ENCODE results near the gene SCIMP.

DNA sequence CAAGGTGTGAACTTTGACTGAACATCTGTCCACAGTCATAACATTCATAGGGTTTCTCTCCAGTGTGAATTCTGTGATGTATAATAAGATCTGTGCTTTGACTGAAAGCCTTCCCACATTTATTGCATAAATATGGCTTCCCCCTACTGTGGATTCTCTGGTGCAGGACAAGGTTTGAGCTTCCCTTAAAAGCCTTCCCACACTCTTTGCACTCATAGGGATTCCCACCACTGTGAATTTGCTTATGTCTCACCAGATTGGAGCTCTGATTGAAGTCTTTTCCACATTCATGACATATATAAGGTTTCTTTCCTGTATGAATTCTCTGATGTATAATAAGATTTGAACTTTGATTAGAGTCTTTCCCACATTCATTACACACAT, 51.3 kb downstream of the SCIMP start:
- TF ChIP-seq, protein P1, sequence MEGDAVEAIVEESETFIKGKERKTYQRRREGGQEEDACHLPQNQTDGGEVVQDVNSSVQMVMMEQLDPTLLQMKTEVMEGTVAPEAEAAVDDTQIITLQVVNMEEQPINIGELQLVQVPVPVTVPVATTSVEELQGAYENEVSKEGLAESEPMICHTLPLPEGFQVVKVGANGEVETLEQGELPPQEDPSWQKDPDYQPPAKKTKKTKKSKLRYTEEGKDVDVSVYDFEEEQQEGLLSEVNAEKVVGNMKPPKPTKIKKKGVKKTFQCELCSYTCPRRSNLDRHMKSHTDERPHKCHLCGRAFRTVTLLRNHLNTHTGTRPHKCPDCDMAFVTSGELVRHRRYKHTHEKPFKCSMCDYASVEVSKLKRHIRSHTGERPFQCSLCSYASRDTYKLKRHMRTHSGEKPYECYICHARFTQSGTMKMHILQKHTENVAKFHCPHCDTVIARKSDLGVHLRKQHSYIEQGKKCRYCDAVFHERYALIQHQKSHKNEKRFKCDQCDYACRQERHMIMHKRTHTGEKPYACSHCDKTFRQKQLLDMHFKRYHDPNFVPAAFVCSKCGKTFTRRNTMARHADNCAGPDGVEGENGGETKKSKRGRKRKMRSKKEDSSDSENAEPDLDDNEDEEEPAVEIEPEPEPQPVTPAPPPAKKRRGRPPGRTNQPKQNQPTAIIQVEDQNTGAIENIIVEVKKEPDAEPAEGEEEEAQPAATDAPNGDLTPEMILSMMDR (IDR thresholded peaks at IDR 0.05; ENCODE audit: low read depth, low read length), result no peak
- no peak for TF ChIP-seq EZH2phosphoT487 (IDR thresholded peaks at IDR 0.05; ENCODE audit: low read depth)
